DMS 273 treated with DMSO at 0.1 percent for 48 hours (cell line): ENCODE results near the gene CNPY2.
A peak's percentile ranks its signal among the peaks of the same experiment; 100 is the strongest.
"Not testable (repeated sequence)": the region's sequence is repeated elsewhere in the genome, so short reads cannot be mapped to it uniquely, and the experiment has no call there.

Experiments used
- DNase-seq: peaks from one replicate; lab custom pipeline; 2025; lab: John Stamatoyannopoulos, UW

CNPY2 gene

DNA sequence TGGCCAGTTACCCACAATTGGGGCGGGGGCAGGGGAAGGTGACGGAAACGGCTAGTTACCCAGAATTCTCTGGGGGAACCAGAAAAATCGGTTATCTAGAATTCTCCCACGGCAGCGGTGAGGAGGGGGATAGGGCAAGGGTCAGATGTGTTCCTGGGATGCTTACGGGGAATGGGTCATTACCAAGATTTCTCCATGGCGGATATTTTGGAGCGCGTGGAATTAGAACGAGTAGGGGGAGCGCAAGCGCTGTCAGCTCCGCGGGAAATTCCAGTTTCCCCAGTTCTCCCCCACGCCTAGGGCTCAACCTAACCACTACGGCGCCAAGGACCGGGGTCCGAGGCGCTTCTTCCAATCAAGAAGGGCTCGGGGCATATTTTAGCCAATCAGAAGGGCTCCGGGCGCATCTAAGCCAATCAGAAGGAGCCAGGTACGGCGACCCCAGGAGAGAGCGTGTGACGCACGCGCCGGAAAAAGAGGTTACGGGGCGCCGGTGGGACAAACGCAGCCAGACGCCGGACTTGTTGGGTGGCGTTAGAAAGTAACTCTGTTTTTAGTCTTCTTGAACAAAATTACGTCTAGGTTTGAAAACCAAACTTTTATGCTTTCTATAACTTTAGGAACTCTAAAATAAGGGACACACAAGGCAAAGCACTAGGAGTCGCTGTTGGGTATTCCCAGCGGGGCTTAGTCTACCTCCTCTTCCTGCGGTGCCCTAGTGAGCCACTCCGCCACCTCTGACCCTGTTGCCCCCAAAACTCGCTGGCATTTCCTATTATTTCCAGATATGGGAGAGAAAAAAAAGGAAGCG lies 18.1 kb upstream of the CNPY2 start, which contains the start of gene PAN2:
PAN2 (minus strand) TSS at position 322 of the 811 bp plus-strand sequence. CDS start 906 bp downstream, outside the sequence.
- peak; percentile 87 for DNase-seq

DNA sequence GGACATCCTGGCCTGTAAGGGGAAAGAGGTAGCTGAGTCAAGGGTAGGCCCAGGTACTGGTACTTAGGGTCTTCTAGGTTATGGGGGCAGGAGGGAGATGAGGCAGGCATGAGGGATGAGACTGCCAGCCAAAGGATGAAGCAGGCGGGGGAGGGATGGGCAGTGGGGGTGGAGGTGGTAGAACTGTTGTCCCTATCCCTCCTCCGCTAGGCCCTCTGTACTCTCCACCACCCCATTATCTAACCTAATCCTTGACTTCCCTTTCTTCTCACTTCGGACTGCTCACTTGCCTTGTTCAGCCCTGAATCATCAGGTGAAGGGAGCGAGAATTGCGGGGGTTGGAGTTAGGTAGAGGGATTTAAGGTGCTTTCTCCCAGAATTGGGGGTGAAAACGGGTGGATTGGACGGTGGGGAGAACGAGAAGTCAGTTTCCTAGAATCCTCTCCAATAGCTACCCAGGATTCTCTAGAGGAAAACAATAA lies 17.4 kb upstream of the CNPY2 start:
- no peak for DNase-seq

GRCh38 chr12:56332512-56333196 lies 16.9 kb upstream of the CNPY2 start:
- no peak for DNase-seq

DNA sequence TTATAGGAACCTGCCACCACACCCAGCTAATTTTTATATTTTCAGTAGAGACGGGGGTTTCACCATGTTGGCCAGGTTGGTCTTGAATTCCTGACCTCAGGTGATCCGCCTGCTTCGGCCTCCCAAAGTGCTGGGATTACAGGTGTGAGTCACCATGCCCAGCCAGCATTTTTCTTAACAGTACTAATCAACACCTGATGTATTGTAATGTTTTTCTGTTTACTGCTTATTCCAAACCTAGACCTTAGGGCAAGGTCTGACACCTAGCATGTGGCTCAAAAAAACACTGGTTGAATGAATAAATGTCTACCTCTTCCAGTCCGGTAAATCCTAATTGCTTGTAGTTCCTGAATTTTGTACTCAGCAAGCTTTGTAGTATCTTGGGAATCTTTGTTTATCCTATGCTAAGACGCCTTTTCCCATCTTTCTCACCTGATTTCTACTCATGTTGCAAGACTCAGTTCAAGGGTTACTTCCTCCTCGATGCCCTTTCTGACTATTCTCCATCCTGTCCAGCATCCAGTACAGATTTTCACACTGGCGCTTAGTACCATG lies 15.2 kb upstream of the CNPY2 start:
- DNase-seq, result no peak

DNA sequence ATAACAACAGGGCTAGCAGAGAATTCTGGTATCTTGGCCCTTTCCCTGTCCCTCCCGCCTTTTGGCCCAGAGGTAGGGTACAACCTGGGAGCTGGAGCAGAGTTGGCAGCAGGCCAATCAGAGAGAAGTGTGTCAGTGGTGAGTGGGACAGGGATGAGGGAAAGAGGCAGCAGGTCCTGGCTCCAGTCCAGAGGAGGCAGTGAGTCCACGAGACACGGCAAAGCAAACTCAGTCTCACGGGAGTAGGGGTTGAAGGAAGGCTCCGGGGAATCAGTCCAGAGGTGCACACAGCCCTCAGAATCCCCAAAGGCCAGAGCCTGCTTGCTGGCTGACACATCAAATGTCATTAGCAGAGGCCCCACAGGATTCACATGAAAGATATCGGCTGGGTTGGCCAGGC lies 10.7 kb upstream of the CNPY2 start:
- no peak for DNase-seq

DNA sequence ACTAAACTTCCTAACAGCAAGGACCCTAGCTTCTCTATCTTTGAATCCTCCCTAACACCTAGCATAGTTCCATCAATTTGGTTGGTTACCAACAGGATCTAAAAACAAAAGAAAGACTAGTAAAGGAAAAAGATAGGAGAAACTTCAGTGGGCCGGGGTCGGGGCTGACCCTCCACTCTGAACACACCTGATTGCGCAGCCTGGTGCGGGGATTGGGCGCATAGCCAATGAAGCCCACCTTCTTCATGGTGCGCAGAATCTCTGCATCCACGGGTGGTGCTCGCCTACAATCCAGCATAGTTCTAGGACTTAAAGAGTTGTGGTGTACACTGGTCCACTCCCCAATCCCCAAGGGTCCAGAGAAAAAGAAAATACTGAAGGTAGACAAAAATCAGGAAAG lies 10.3 kb upstream of the CNPY2 start:
- DNase-seq, result no peak

DNA sequence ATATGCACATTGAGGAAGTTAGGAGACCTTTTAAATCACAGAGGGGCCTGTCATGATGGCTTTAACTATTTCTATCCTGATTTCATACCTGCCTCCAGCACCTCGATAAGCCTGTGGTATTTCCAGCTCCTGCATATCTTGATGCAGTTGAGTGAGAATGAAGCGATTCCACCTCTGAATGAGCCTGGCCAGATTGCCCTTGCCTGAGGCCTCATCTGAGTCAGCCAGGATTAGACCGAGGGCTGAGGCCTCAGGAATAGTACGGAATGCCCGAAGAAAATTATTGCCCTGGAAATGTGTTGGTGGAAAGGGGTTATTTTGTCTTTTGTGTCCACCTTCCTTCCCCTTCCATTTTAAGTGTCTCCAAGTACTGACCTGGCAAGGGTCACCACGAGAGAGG lies 8.4 kb upstream of the CNPY2 start:
- DNase-seq, result no peak

GRCh38 chr12:56321610-56322009 lies 5.8 kb upstream of the CNPY2 start:
- not testable (repeated sequence) for DNase-seq

DNA sequence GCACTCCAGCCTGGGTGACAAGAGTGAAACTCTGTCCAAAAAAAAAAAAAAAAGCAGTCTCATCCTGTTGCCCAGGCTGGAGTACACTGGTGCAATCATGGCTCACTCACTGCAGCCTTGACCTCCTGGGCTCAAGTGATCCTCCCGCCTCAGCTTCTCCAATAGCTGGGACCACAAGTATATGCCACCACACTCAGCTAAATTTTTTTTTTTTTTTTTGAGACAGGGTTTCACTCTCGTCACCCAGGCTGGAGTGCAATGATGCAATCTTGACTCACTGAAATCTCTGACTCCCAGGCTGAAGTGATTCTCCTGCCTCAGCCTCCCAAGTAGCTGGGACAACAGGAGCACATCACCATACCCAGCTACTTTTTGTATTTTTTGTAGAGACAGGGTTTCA lies 5.2 kb upstream of the CNPY2 start:
- DNase-seq, result no peak

- DNase-seq, result no peak
These were observed 1.9 kb upstream of the CNPY2 start for GRCh38 chr12:56317675-56318074.

- no peak for DNase-seq
These were observed 553 bp downstream of the CNPY2 start for GRCh38 chr12:56315249-56315621.

GRCh38 chr12:56311003-56311402 lies 4.8 kb downstream of the CNPY2 start:
- no peak for DNase-seq

GRCh38 chr12:56308714-56309113 lies 7.1 kb downstream of the CNPY2 start:
- DNase-seq, result no peak

- no peak for DNase-seq
These were observed 8.4 kb downstream of the CNPY2 start for GRCh38 chr12:56307221-56307965.

GRCh38 chr12:56304872-56305590 lies 10.8 kb downstream of the CNPY2 start:
- DNase-seq, result no peak

GRCh38 chr12:56304276-56304675 lies 11.5 kb downstream of the CNPY2 start:
- DNase-seq, result no peak

GRCh38 chr12:56300644-56301464 lies 14.9 kb downstream of the CNPY2 start:
- DNase-seq, result no peak

DNA sequence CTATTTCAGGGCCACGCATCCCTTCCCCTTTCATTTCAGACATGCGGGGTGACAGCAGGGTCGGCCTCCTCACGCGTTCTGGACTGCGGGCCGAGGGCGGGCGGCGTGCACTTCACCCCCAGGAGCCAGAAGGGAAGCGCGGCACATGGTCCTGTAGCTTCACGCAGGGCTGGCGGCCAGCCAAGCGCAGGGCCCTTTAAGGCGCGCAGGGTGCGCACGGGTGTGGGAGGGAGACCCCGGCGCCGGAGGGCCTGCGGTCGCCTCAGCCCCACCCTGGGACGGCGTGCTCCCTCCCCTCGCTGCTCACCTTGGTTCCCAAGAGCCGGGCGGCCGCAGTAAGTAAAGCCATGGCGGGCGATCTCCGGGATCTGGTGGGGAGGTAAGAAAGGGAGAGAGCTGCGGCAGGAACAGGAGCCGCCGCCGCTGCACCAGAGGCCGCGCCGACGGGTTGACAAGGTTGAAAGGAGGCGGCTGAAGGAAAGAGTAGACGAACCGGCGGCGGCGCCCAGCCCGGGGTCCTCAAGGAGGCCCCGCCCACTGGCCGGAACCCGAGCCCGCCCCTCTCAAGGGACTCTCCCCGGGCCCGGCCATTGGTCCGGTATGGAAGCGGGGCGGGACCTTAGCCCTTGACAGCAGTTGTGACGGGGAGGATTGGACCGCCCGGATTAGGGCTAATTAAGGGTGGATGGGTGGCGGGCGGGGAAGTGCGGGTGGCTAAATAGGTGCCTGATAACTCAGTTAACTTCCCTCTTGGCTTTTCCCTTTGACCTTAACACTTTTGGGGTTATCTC lies 15.7 kb downstream of the CNPY2 start, which contains the start of gene CS:
CS (minus strand) TSS at position 478 of the 791 bp plus-strand sequence; CDS start at position 349, 129 bp downstream.
- peak; percentile 82 for DNase-seq

- DNase-seq, result no peak
These were observed 16.4 kb downstream of the CNPY2 start for GRCh38 chr12:56299308-56299852.
